Caki2 (cell line): ENCODE results near the gene RALGPS1. TPM values are rescaled to one million over a fixed set of nuclear protein-coding genes. Genes with fewer than 3 reads are reported as not detected.
A peak's percentile ranks its signal among the peaks of the same experiment; 100 is the strongest.

Source experiments
- DNase-seq: peaks from one replicate; pipeline ENCODE4 v3.0.0-alpha.2; 2015; ENCODE audit warnings: low read depth
- in situ Hi-C: cut with HindIII; loops from 2 replicates; pipeline ENCODE4 v1.10.0; 2016; ENCODE audit warnings: low sequenced_read_pairs, low pct_unique_long_range_greater_than_20kb, mixed read lengths
- total RNA-seq: library from RNA; depleted of rRNA; stranded (reverse); fragments of >200 nt; shearing (Covaris generic); gene quantifications from 2 replicates; pipeline ENCODE4 v1.2.3, GENCODE V29; 2014; ENCODE audit warnings: low replicate concordance

The RALGPS1 gene
- total RNA-seq, 1 experiment from 2014 or later: 0.95 TPM

DNA sequence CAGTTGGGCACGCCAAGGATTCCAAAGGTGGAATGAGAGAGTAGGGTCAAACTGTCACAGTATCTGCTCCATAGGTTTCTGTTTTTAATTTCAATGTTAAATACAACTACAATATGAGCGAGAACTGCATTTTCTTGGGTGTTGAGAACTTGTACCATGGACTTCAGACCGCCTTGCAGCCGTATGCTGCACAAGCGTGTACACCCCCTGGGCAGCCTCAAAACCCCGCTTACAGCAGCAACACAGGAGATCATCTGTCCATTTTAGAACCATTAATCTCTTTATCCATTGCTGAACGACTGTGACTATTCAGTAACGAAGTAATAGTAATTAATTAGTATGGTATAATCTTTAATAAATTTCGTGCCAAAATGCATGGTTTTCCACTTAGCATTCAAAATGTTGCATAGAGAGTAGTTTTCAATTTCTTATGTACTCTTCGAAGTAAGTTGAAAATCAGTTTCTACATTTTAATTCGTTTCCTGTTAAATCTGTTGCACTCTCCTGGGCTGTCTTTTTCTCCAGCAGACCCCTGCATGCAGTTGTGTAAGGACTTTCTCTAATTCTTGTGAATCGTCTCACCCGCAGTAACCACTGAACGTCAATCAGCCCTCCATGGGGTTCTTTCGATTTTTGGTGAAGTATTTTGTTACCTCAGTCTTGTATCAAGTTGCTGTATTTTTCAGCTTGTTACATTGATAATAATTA is 308.0 kb downstream of the RALGPS1 start:
- DNase-seq: no peak
- in situ Hi-C loops: no loop called here

DNA sequence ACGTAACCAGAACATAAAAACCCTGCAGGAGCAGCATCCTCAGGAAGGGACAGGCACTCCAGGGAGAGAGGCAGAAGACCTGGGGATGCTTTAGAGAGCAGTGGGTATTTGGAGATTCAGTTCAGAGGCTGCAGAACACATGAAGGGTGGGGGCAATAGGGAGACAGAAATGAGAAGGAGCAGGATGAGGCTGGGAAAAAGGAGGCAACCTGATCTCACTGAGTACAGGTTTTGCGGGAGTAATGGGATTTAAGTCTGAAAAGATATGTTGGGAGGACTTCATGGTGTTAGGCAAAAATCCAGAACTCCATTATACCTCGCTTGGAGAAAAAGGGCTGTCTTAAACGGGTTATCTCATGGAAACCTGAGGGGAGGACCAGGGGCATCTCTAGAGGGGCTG is 308.7 kb downstream of the RALGPS1 start:
- DNase-seq: no peak
- in situ Hi-C loops: no loop called here

DNA sequence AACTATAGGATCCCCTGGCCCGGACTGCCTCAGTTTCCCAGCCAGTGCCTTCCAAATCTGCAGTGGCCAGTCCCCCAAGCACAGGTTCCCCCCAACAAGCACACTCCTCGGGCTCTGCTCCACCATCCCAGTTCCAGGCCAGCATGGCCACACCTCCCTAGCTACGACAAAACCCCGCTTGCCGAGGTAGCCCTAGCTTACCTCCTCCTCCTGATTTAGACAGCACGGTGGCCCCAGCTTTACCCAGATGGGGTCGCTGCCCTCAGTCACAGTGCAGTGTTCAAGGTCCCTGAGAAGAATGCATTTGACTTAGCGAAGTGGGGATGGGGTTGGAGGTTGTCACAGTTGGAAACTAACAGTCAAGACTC is 309.2 kb downstream of the RALGPS1 start:
- in situ Hi-C loops: no loop called here

DNA sequence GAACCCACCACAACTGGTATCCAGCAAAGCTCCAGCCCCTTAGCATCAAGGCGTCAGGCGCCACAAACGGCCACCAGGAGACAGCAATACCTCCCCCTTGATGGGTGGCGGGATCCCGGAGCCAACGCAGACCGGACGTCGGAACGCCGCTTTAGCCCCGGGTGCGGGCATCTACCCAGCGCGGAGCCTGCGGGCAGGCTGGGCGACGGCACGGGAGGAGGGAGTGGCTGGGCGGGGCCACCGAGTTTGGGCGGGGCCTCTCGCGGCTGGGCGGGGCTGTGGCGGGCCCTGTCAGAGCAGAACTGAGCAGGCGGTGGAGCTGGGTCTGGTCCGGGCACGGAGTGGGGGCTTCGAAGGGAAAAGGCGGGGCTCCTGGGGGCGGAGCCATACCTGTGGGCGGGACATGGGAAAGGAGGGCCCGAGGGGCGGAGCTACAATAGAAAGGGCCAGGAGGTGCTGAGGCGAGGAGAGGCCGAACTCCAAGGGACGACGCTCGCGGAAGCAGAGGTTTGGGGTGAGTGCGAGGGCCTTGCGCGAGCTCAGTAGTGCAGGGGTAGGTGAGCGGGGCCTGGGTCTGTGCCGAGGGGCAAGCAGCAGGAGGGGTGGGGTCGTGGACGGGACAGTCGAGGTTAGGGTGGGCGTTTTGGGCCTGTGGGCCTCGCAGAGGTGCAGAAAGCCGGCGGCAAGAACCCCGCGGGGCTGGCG is 309.7 kb downstream of the RALGPS1 start:
- DNase-seq: peak; percentile 95

More for the DNA sequence above, 309.2 kb downstream of the RALGPS1 start:
- no peak for DNase-seq

DNA sequence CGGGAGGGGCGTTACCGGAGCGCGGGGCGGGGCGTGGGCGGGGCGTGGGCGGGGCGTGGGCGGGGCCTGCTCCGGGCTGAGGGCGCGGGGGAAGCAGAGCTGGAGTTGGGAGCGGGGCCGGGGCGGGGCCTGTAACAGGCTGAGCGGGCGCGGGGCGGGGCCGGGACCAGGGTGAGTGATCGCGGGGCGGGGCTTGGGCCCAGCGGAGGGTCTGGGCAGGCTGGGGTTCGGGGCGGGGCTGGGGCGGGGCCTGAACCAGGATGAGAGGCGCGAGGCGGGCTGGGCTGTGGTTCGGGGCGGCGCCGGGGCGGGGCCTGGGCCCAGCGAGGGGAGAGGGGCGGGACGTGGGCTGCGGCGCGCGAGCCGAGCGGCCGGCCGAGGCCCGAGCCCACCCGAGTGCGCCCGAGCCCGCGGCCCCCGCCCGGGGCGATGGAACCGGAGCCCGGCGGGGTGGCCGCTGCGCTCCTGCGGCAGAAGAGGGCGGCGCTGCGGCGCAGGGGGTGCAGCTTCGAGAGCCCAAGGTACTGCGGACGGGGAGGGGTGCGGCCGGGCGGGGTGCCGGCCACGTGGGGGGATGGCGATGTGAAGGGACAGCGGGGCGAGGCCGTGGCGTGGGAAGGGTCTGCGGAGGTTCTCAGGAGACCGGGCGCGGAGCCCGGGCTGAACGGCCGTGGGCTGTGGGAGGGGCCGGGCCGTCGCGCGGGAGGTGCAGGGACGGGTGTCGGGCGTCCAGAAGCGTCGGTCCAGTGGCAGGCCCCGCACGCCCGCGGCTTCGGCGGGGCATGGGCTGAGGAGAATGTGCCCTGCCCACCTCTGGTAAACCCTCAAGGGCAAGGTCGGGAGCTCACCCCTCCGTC is 310.5 kb downstream of the RALGPS1 start:
- in situ Hi-C loops: no loop called here
- peak; percentile 47 for DNase-seq

More for the DNA sequence above, 309.7 kb downstream of the RALGPS1 start:
- in situ Hi-C loops: no loop called here

DNA sequence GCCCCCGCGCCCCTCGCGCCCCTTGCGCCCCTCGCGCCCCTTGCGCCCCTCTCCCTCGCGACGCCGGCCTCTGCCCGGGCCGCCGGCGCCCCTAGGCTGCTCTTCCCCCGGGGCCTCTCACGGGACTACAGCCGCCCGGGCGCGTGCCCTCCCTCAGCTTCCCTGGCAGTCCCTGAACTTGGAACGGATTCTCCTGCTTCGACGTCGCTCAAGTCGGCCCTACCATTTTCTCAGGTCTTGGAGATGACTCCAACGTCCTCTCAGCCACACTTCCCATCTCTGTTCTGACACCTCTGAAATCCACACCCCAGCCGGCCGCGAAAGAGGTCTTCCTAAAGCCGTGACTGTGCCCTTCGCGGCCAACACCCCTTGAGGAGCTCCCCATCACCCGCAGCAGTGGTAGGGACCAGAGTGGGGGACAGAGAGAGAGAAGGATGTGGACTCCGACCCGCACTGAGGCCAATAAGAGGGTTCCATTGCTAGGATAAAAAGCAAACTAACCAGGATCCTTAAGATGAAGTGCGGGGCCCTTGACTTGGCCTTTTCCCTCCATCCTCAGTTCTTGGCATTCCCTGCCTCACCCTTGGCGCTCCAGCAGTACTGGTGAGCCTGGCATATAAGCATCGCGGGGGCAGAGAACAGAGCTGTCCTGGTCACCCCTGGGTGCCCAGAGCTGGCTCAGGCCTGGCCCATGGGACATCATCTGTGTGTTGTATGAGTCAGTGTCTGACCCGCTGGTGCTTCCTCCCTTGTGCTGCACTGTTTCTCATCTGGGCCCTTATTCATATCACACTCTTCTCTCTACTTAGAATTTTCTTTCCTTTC is 311.4 kb downstream of the RALGPS1 start:
- in situ Hi-C loops: no loop called here
- DNase-seq: peak; percentile 36

DNA sequence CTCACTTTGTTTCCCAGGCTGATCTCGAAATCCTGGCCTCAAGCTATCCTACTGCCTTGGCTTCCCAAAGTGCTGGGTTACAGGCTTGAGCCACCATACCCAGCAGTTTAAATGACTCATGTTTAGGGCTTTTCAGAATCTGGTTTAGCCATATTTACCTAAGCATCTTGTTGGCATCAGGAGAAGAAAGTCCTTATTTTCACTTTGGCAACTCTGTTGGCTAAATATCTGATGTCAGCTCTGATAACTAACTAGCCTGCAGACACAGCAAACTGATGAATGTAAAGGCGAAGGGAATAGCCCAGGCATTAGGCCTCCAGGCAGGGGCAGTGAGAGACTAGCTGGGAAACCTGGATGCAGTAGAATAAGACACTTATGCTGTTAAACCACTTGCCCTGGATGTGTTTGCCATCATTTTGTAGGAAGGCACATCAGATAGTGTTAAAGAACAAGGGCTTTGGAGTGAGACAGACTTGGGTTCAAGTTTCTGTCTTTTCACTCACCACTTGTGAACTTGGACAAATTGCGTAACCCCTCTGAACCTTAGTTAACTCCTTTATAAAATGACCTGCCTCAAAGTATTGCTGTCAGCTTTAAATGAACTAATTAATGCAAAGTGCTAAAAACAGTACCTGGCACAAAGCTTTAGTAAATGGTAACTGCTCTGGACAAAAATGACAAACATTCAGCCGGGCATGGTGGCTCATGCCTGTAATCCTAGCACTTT is 315.3 kb downstream of the RALGPS1 start:
- no peak for DNase-seq
- in situ Hi-C loops: no loop called here

DNA sequence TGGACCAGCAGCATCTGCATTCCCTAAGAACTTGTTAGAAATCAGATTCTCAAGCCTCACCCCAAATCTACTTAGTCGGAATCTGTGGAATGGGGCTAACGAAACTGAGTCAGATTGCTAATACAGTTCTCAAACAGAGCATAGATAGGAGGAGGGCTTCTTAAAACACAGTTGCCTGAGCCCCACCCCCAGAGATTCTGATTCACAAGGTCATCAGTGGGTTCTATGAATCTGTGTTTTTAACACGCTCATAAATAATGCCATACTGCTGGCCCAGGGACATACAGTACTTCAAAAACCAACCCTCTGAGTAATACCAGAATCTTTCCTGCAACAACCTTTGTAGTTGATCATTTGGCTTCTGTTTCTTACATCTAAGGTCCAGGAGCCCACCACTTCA is 317.1 kb downstream of the RALGPS1 start:
- no peak for DNase-seq
- in situ Hi-C loops: no loop called here

DNA sequence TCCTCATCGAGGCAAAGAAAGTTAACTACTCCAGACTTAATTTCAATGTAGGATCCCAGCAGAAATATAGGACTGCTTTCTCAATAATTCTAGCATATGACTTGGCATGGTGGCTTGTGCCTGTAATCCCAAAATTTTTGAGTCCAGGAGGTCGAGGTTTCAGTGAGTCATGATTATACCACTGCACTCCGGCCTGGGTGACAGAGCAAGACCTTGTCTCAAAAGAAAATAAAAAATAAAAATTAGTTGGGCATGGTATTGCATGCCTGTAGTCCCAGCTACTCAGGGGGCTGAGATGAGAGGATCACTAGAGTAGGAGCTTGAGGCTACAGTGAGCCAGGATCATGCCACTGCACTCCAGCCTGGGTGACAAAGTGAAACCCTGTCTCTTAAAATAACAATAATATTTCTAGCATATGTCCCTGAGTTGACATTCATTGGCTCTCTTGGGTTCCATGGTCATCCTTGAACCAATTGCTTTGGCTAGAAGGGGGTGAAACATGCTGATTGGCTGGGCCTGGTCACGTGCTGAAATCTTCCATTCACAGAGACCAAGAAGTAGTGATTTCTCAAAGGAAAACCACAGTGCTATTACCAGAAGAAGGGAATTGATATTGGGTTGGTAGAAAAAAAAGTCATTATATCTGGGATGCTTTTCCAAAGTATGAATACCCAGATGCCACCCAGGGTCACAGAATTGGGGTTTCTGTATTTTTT is 318.4 kb downstream of the RALGPS1 start:
- DNase-seq: no peak
- in situ Hi-C loops: no loop called here

DNA sequence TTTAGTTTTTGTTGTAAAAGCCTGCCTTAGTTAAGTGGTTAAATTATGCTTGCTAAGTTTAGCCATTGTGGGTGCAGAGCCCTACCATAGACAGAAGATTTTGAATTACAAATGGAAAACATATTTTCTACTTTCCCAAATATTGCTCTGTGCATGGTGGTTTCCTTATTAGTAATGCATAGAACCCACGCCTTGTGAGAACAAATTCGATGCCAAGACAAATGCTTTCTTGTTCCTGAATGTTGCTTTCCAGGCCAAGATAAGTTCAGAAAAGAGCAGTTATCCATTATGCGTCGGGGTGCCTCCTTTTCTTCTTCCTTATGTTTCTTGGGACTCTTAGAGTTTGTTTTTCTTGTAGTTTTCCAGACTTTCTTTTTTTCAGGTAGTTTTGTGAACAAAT is 319.0 kb downstream of the RALGPS1 start:
- in situ Hi-C loops: no loop called here
- no peak for DNase-seq

DNA sequence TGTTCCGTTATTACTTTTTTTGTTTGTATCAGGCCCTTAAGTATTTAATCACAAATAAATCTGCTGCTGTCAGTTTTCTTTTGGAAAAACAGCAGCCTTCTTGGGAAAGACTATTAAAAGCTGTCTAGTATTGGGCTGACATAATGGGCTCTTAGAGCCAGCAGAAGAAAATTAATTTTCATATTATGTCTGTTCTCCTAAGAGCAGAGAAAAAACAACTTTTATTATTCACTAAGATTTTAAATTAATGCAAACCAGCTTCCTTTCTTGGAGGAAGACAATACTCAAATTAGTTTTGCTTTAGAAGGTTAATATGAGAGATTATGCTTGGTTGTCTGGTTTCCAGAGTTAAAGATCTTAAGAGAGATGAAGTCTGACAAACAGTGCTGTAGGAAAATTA is 319.4 kb downstream of the RALGPS1 start:
- in situ Hi-C loops: no loop called here
- no peak for DNase-seq

DNA sequence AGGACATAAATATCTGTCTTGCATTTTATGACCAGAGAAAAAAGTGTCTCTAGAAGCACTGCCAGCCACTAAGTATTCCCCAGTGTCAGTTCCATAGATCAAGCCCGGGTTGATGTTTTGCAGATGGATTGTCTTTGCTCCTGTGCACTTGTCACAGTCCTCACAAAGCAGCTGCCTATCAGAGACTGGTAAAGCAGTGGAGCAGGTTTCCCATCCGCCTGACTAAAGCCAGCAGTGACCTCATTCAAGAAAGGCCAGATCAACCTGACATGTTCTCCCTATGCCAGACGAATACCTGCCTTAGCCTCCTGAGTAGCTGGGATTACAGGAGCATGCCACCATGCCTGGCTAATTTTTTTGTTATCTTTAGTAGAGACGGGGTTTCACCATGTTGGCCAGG is 323.2 kb downstream of the RALGPS1 start:
- in situ Hi-C loops: no loop called here
- no peak for DNase-seq

DNA sequence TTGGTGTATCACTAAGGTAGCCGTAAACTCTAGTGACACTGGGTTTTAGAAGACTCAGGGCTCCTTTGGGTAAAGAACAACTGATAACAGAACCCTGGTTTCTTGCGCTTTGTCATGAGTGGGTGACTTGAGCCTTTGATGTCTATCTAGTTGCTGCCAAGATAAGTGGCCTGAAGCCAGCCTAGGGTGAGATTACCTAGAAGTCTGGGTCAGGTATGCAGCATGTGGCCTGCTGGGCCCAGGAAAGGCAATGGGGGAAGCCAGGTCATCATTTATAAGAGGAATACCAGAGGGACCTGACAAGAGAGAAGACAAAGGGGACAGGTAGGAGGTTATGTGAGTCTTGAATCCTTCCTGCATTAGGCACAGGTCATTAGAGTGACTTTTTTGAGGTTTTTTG is 326.8 kb downstream of the RALGPS1 start:
- in situ Hi-C loops: no loop called here
- no peak for DNase-seq

DNA sequence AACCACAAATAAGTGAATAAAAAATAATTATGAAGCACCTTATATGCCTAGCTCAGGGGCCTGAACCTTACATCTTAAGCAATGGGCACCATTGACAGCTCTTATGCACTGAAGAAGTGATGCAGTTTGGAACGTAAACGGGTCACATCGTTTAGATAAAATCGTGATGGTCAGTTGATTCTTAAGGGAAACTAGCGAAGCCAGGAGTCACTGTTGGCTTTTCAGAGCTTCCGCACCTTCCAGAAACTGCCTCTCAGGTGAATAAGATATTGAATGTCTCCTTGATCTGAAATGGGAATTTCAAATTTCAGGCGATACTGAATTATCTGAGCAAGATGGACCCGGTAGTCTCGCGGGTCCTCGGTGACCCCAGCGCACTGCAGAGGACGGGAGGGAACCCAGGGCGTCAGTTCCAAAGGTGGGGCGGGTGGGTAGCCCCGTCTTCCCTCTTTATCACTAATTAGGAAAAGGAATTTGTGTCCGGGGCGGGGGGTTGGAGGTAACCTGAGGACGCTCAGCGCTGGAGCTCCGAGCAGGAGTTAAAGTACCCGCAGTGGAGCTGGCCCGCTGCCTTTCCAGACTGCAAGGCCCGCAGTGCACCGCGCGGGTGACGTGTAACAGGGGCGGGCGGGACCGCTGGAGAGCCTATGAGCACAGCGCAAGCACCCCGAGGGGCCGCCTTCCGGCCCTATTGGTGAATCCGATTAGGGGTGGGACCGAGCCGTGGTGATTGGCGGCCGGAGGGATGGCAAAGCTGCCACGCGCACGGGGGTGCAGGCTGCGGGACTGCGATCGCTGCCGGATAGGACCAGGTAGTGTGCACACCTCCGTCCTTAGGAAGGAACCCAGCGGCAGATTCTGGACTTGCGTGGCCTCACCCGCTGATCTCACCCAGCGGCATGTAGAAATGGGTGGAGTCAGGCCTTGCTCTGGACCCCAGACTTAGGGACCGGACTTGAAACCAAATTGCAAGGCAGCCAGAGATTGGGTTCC is 330.3 kb downstream of the RALGPS1 start:
- in situ Hi-C loops: no loop called here
- peak; percentile 83 for DNase-seq

DNA sequence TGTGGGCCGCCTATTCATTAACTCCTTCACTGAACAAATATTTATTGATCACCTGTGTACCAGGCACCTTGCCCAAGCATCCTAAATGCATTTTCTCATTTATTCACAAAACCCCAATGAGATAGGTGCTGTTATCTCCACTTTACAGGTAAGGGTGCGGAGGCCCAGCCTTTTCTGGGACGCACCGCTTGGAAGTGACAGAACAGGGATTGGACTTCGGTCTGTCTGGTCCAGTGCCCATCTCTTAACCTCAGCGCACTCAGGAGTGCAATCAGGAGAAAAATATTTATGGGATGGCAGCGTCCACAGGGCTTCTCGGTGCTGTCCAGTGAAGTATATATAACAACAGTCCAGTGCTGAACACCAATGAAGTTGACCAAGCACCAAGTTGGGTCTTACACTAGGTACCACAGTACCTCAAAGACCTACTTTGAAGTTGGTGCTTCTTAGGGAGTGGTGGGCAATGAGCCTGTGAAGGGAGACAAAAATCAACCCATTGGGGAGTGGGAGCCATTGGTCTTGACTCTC is 331.1 kb downstream of the RALGPS1 start:
- no peak for DNase-seq
- in situ Hi-C loops: no loop called here

DNA sequence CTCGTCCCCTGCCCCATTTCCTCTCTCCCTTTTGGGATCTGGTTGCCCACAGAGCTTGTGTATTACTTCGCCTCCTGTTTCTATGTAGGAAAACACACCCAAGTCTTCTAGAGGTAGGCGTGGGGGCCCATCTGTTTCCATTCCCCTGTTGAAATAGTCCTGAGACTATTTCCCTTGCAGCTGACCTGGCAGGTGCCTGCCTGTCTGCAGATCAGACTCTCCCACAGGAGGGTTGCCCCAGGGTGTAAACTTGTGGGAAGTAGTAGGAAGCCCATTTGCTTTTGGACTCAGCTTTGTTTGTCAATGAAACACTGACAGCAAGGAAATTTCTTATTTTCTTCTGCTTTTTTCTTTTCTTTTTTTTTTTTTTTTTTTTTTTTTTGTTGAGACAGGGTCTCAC is 333.7 kb downstream of the RALGPS1 start:
- DNase-seq: no peak
- in situ Hi-C loops: no loop called here
